Fibroblast of lung (primary cell): ENCODE measurements around the gene RMI1. TPM values are rescaled to one million over a fixed set of nuclear protein-coding genes. Genes with fewer than 3 reads are reported as not detected.

Experiments used
- DNase-seq, 2 donors: peaks; one replicate each; pipeline versions ENCODE4 v3.0.0 to v3.0.0-alpha.2; 2010; ENCODE audit warnings: low read depth in 2 of 2
- H2AFZ ChIP-seq: 2 replicates; pipeline ENCODE4 v1.5.1; 2012; ENCODE audit warnings: low read length, control low read depth, inconsistent platforms
- H3K27ac ChIP-seq: 2 replicates; pipeline ENCODE4 v1.5.1; 2011; ENCODE audit warnings: low read length, control low read depth; ENCODE audit not compliant: insufficient read depth
- H3K27me3 ChIP-seq: 2 replicates; pipeline ENCODE4 v1.5.1; 2011; ENCODE audit warnings: mild to moderate bottlenecking, low read length; ENCODE audit not compliant: control insufficient read depth, insufficient read depth
- H3K36me3 ChIP-seq: 2 replicates; pipeline ENCODE4 v1.5.1; 2011; ENCODE audit warnings: low read length; ENCODE audit not compliant: control insufficient read depth, insufficient read depth
- H3K4me1 ChIP-seq: 2 replicates; pipeline ENCODE4 v1.5.1; 2011; ENCODE audit warnings: low read length; ENCODE audit not compliant: control insufficient read depth, insufficient read depth; ENCODE audit errors: extremely low read depth
- H3K4me2 ChIP-seq: 2 replicates; pipeline ENCODE4 v1.5.1; 2011; ENCODE audit warnings: low read length, control low read depth; ENCODE audit not compliant: insufficient read depth; ENCODE audit errors: extremely low read depth
- H3K4me3 ChIP-seq, 4 experiments: fragments of 200-600 bp in 1 of 4; sonication (generic) in 1 of 4; replicated peaks in 1 of 4; 2 replicates each; pipeline ENCODE4 v1.5.1; 2011 to 2016; ENCODE audit warnings: low read length in 4 of 4, low read depth in 3 of 4, mild to moderate bottlenecking in 3 of 4, control low read depth in 2 of 4, inconsistent platforms in 1 of 4, mixed read lengths in 1 of 4; ENCODE audit not compliant: insufficient read depth in 1 of 4; ENCODE audit errors: control extremely low read depth in 1 of 4
- H3K79me2 ChIP-seq: 2 replicates; pipeline ENCODE4 v1.5.1; 2012; ENCODE audit warnings: mild to moderate bottlenecking, low read length, inconsistent platforms; ENCODE audit not compliant: control insufficient read depth, insufficient read depth
- H3K9ac ChIP-seq: 2 replicates; pipeline ENCODE4 v1.5.1; 2011; ENCODE audit warnings: mild to moderate bottlenecking, low read length, control low read depth; ENCODE audit not compliant: insufficient read depth
- H3K9me3 ChIP-seq: 2 replicates; pipeline ENCODE4 v1.5.1; 2012; ENCODE audit warnings: low read depth, low read length; ENCODE audit not compliant: control insufficient read depth, insufficient read depth
- H4K20me1 ChIP-seq: 2 replicates; pipeline ENCODE4 v1.5.1; 2011; ENCODE audit warnings: low read length; ENCODE audit not compliant: control insufficient read depth, insufficient read depth; ENCODE audit errors: extremely low read depth
- CTCF ChIP-seq, 2 donors: IDR thresholded peaks in 1 of 2; conservative IDR thresholded peaks in 1 of 2; 1 replicate in 1 of 2; 2 replicates in 1 of 2; pipeline ENCODE4 v1.5.1; 2011 to 2012; ENCODE audit warnings: low read length in 2 of 2, control low read depth in 1 of 2, inconsistent platforms in 1 of 2, low read depth in 1 of 2, mild to moderate bottlenecking in 1 of 2
- EZH2 ChIP-seq: IDR thresholded peaks from 2 replicates; pipeline ENCODE4 v1.5.1; 2012; ENCODE audit warnings: low read length, control low read depth, mild to moderate bottlenecking; ENCODE audit errors: missing control alignments
- polyA plus RNA-seq, 2 donors: library from polyadenylated mRNA; depleted of rRNA in 1 of 2; stranded (reverse) in 1 of 2; unstranded in 1 of 2; fragments of >200 nt; gene quantifications; 2 replicates each; pipeline ENCODE4 v1.2.1, GENCODE V29; 2011 to 2012; ENCODE audit warnings: missing spikeins in 1 of 2
- total RNA-seq: library from RNA; depleted of rRNA; stranded (reverse); fragments of >200 nt; gene quantifications from 2 replicates; pipeline ENCODE4 v1.2.1, GENCODE V29; 2014

Gene RMI1
- total and polyA plus RNA-seq, 2 donors (not counting 1 experiment from before 2014, with no cell fraction given) = 2.3 to 5.0 TPM

GRCh38 chr9:84045481-84046097, 65.0 kb downstream of the RMI1 start:
- Histone ChIP-seq H3K36me3 (no peaks in the 10 kb centered on the region), H3K4me3 (no peak overlapping the region), H3K4me2 (no peak overlapping the region), H3K27ac (no peak overlapping the region), H2AFZ (no peak overlapping the region), H3K79me2 (no peaks in the 10 kb centered on the region), H3K9ac (no peak overlapping the region), H3K4me1 (no peaks in the 10 kb centered on the region), H3K27me3 (no peaks in the 10 kb centered on the region), H4K20me1 (no peaks in the 10 kb centered on the region), H3K9me3 (no peaks in the 10 kb centered on the region)
- TF ChIP-seq EZH2 (no peak), CTCF (conservative IDR thresholded peaks at IDR 0.05 in 1 of 2, IDR thresholded peaks at IDR 0.05 in 1 of 2; ENCODE audit: low read depth in 1 of 2, low read length in 2 of 2) (no peak)
- DNase-seq = no peak

Other genes starting within 250 kb of the RMI1 start
- gene GKAP1, start 163.0 kb upstream of the RMI1 start, total RNA-seq = 2.6 TPM in 2 replicates
- gene GKAP1, start 163.0 kb upstream of the RMI1 start, polyA plus RNA-seq = 0.95 and 1.0 TPM in 2 replicates
- gene KIF27, start 59.4 kb upstream of the RMI1 start, total RNA-seq = 4.8 and 6.2 TPM in 2 replicates
- gene KIF27, start 59.4 kb upstream of the RMI1 start, polyA plus RNA-seq = 0.98 and 1.00 TPM in 2 replicates
- 475 and 616 TPM in 2 replicates for gene HNRNPK, start 590 bp upstream of the RMI1 start, total RNA-seq
- gene HNRNPK, start 590 bp upstream of the RMI1 start, polyA plus RNA-seq = 558 and 618 TPM in 2 replicates